HG03520 (cell line): ENCODE data around the gene DUSP28.
"Not testable (repeated sequence)": the region's sequence is repeated elsewhere in the genome, so short reads cannot be mapped to it uniquely, and the experiment has no call there.

Source experiments
- ATAC-seq: cut with Tn5 transposase; IDR thresholded peaks from one replicate; pipeline ENCODE4 v1.9.1; 2021; ENCODE audit warnings: mild to moderate bottlenecking, moderate library complexity; ENCODE audit not compliant: unreplicated experiment

Gene DUSP28, protein sequence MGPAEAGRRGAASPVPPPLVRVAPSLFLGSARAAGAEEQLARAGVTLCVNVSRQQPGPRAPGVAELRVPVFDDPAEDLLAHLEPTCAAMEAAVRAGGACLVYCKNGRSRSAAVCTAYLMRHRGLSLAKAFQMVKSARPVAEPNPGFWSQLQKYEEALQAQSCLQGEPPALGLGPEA

DNA sequence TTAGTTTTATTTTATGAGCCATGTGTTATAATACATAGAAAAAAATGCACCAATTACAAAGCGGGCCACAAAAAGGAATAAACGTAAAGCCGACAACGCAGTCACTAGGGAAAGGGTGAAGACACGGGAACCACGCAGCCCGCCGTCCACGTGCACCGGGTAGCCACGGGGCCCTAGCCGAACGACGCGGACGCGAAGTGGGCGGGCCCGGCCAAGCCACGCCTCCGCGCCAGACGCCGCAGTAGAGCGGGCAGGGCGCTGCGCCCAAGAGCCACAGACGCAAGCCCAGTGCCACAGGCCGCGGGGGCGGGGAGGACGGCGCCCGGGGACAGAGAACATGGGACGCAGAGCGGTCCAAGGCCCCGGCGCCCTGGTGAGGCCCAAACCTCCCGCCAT, at the start of gene DUSP28:
DUSP28 (plus strand) TSS at position 274 of the 396 bp plus-strand sequence. CDS start 328 bp downstream, outside the sequence.
- ATAC-seq = peak; percentile 57

DNA sequence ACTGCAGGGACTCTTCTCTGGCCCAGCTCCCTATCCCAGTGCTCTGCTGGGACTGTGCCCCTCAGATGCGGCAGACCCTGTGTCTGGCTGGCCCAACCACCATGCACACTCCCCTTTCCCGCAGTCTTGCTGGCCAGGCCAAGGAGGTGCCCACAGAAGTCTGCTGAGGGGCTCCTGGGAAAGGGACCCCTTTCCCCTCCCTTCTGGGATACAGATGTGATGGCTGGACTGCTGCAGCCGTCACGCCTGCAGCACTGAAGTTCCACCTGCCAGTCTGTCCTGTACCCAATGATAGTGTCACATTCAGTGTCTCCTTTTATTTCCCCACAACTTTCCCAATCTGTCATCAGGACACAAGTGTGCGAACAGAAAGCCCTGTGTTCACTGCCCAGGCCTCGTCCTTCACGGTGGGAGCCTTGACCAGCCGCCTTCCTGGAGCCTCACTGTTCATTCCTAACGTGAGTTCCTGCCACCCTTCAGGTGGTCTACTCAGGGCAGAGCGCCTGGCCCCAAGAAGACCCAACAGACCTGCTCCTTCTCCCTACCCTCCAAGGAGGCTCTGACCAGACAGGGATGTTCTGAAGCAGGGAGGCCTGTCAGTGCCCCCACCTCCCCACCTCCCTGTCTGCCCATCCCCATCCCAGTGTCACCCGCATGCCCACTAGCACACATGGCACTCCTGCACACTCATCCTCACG, 49.5 kb upstream of the DUSP28 start:
- ATAC-seq = no peak

GRCh38 chr2:240511351-240512108, 48.6 kb upstream of the DUSP28 start:
- ATAC-seq = no peak

DNA sequence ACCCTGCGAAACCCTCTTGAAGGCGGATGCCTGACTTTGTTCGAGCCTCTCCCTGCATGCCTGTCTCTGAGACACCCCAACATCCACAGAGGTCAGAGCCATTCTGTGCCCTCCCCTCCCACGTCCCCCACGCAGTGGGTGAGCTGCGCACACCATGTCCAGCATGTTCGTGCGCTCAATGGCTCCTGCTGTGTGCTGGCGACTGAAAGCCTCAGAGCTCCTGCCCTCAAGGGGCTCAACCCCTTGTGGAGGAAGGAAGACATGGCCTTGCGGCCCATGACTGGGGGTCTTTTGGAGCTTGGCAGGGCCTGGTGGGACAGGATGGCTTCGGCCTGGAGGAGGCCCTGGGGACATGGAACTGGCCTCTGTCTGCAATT, 48.1 kb upstream of the DUSP28 start:
- ATAC-seq = no peak

GRCh38 chr2:240512666-240513535, 47.3 kb upstream of the DUSP28 start:
- ATAC-seq = no peak

- peak; percentile 89 for ATAC-seq
Observed at GRCh38 chr2:240513549-240514287, 46.4 kb upstream of the DUSP28 start.

- ATAC-seq = no peak
Observed at GRCh38 chr2:240514631-240515030, 45.5 kb upstream of the DUSP28 start.

DNA sequence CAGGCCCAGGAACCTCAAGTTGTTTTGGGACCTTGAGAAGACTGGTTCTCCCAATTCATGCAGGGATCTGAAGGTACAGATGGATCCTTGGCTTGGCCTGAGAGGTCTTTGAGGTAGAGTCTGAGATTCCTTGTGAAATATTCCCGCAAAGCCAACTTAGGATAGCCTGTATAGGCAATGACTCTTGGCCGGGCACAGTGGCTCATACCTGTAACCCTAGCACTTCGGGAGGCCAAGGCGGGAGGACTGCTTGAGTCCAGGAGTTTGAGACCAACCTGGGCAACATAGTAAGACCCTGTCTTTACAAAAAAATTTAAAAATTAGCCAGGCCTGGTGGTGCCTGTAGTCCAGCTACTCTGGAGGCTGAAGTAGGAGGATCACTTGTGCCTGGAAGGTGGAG, 42.8 kb upstream of the DUSP28 start:
- ATAC-seq = no peak

- no peak for ATAC-seq
Observed at GRCh38 chr2:240518981-240519380, 41.2 kb upstream of the DUSP28 start.

DNA sequence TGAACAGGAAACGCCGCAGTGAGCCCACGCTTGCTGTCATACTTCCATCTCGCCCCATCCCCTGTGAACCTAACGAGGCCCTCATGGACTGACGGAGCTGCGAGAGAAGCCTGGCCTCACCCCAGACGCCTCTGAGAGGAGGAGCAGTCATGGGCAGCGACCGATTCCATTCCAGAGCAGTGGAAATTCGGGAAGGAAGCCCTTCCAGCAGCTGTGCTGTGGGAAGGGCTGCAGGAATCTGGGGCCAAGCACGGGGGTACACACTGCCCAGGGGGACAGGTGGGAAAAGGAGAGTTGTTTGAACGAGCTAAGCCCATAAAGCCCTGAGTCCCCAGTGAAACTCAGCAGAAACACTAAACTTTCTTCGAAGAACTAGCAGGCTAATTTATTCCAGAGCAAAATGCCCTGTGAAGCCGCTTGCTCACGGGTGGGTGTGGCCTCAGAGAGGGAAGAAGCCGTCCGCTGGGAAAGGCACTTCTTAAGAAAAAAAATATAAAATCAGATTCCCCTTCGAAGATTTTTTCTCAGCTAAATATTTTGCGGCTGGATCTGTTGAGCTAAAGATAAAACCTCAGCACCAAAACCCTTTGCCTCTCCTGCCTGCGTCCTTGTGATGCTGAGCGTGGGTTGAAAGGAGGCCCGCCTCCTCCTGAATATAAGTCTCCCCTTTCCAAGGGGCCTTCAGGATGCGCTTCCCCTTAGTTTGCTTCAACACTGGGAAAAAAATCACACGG, 40.6 kb upstream of the DUSP28 start:
- no peak for ATAC-seq

- ATAC-seq = no peak
Observed at GRCh38 chr2:240520130-240520973, 39.8 kb upstream of the DUSP28 start.

- ATAC-seq = no peak
Observed at GRCh38 chr2:240520974-240521350, 39.2 kb upstream of the DUSP28 start.

DNA sequence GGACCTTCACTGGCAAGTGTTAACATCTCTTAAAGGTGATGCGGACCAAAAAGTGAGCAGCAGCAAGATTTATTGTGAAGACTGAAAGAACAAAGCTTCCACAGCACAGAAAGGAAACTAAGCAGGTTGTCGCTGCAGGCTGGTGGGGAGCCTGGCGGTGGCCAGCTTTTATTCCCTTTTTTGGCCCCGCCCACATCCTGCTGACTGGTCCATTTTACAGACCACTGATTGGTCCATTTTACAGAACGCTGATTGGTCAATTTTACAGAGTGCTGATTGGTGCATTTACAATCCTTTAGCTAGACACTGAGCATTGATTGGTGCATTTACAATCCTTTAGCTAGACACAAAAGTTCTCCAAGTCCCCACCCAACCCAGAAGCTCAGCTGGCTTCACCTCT, 38.3 kb upstream of the DUSP28 start:
- ATAC-seq = not testable (repeated sequence)

GRCh38 chr2:240522406-240522805, 37.8 kb upstream of the DUSP28 start:
- no peak for ATAC-seq

GRCh38 chr2:240523451-240524281, 36.5 kb upstream of the DUSP28 start:
- ATAC-seq = no peak

- no peak for ATAC-seq
Observed at GRCh38 chr2:240524963-240525718, 35.0 kb upstream of the DUSP28 start.

DNA sequence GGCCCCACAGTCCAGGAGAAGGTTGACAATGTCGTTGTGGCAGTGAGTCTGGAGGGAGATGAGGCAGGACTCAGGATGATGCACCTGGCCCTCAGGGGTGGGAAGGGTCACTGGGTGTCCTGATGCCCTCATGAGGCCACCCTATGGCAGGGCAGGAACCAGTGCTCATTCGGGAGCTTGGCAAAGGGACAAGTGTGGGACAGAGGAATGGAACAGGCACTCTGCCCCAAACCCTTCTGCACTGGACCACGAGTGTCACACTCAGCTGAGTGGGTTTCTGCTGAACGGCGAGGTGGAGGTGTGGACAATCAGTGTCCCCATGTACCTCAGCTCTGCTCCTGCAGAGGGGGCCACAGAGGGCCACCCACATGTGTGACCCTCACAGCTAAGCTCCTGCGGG, 34.4 kb upstream of the DUSP28 start:
- no peak for ATAC-seq
